ENCODE measurements around the gene MTREX. TPM values are rescaled to one million over a fixed set of nuclear protein-coding genes. Genes with fewer than 3 reads are reported as not detected.

The MTREX gene
- total RNA-seq, 1 experiment from 2014 or later: 123 TPM

DNA sequence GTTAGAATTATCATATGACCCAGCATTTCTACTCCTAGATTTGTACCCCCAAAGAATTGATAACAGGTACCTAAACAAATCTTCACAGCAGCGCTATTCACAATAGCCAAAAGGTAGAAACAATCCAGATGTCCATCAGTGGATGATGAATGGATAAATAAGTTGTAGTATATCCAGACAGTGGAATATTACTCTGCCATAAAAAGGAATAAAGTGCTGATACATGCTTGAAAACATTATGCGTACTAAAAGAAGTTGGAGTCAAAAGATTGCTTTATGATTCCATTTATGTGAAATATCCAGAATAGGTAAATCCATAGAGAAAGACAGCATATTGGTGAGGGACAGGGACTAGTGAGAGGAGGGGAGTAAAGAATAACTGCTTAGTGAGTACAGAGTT, 26.0 kb downstream of the MTREX start:
- Histone ChIP-seq H3K23me2 (ENCODE audit: insufficient read length, low read depth, low read length, poor library complexity, severe bottlenecking) (no peaks in the 10 kb centered on the region), H3K79me1 (ENCODE audit: insufficient read depth, low read depth, low read length, poor library complexity, severe bottlenecking) (peaks cover 6% of the 10 kb centered on the region), H3K9ac (ENCODE audit: extremely low read depth, insufficient read length, low read length) (no peak overlapping the region), H3K18ac (ENCODE audit: insufficient read length, low read depth, low read length) (no peak overlapping the region), H3K4ac (ENCODE audit: low read depth, low read length) (no peak overlapping the region), H3K4me1 (ENCODE audit: insufficient read depth, low read length) (no peaks in the 10 kb centered on the region), H3K79me2 (ENCODE audit: insufficient read depth, low read length) (peaks cover 1% of the 10 kb centered on the region; the same call in 1 of the 2 replicates), H4K5ac (ENCODE audit: insufficient read length, low read depth, low read length) (no peak overlapping the region), H3K27me3 (ENCODE audit: insufficient read depth, low read length) (no peaks in the 10 kb centered on the region), H2BK12ac (ENCODE audit: insufficient read length, low read depth, low read length) (no peak overlapping the region), H2BK15ac (ENCODE audit: low read depth, low read length) (no peak overlapping the region), H4K8ac (replicated peaks; ENCODE audit: insufficient read length, low read depth, low read length) (no peak overlapping the region), H2AK5ac (ENCODE audit: insufficient read length, low read length) (no peak overlapping the region), H2BK120ac (ENCODE audit: low read depth, low read length, poor library complexity, severe bottlenecking) (no peak overlapping the region), H2BK20ac (ENCODE audit: low read depth, low read length, poor library complexity, severe bottlenecking) (no peak overlapping the region), H3K56ac (ENCODE audit: insufficient read length, low read depth, low read length) (no peak overlapping the region), H3K23ac (ENCODE audit: insufficient read length, low read depth, low read length) (no peak overlapping the region), H3K4me2 (ENCODE audit: insufficient read depth, insufficient read length, low read length) (no peak overlapping the region), H2AFZ (ENCODE audit: low read length) (no peak overlapping the region), H4K91ac (ENCODE audit: insufficient read length, low read depth, low read length) (no peak overlapping the region), H2BK5ac (ENCODE audit: insufficient read length, low read length) (no peak overlapping the region), H3T11ph (ENCODE audit: low read length) (no peak overlapping the region), H3K27ac (ENCODE audit: insufficient read length, low read depth, low read length) (no peak overlapping the region), H3K14ac (ENCODE audit: insufficient read depth, low read length) (no peak overlapping the region), H3K9me3 (ENCODE audit: control insufficient read depth, low read depth, low read length) (no peaks in the 10 kb centered on the region), H4K20me1 (ENCODE audit: control insufficient read depth, insufficient read depth, insufficient read length) (no peaks in the 10 kb centered on the region)
- Mint-ChIP-seq H3K27ac (no peak overlapping the region; a peak in 1 of 7 replicates), H3K36me3 (ENCODE audit: insufficient read depth in 1 of 3, low read depth in 3 of 3) (peaks cover 16 to 66% (median 50%) of the 10 kb centered on the region in 3 experiments; a peak in 6 of 7 replicates), H3K27me3 (ENCODE audit: low read depth) (no peaks in the 10 kb centered on the region), H3K4me3 (no peak overlapping the region), H3K4me1 (no peaks in the 10 kb centered on the region), H3K9me3 (no peaks in the 10 kb centered on the region)
- no CpG with 5 or more reads among the region's 2 CpGs for WGBS (ENCODE audit: extremely low coverage, insufficient read length, low lambda C conversion rate)
- TF ChIP-seq, protein P1, sequence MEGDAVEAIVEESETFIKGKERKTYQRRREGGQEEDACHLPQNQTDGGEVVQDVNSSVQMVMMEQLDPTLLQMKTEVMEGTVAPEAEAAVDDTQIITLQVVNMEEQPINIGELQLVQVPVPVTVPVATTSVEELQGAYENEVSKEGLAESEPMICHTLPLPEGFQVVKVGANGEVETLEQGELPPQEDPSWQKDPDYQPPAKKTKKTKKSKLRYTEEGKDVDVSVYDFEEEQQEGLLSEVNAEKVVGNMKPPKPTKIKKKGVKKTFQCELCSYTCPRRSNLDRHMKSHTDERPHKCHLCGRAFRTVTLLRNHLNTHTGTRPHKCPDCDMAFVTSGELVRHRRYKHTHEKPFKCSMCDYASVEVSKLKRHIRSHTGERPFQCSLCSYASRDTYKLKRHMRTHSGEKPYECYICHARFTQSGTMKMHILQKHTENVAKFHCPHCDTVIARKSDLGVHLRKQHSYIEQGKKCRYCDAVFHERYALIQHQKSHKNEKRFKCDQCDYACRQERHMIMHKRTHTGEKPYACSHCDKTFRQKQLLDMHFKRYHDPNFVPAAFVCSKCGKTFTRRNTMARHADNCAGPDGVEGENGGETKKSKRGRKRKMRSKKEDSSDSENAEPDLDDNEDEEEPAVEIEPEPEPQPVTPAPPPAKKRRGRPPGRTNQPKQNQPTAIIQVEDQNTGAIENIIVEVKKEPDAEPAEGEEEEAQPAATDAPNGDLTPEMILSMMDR (conservative IDR thresholded peaks at IDR 0.05): no peak
- DNase-seq: no peak
